ENCODE results near the gene ELP1.

The ELP1 gene

GRCh38 chr9:108885643-108886348, 48.1 kb downstream of the ELP1 start:
- H3K27ac ChIP-seq, result peak overlapping the region; percentile 9
- peak; percentile 53 for DNase-seq (ENCODE audit: low read depth, low spot score)

GRCh38 chr9:108884701-108885100, 49.2 kb downstream of the ELP1 start:
- no peak for DNase-seq (ENCODE audit: low read depth, low spot score)
- H3K27ac ChIP-seq, result no peak overlapping the region

GRCh38 chr9:108883085-108883484, 50.8 kb downstream of the ELP1 start:
- DNase-seq (ENCODE audit: low read depth, low spot score), result no peak
- no peak overlapping the region for H3K27ac ChIP-seq

DNA sequence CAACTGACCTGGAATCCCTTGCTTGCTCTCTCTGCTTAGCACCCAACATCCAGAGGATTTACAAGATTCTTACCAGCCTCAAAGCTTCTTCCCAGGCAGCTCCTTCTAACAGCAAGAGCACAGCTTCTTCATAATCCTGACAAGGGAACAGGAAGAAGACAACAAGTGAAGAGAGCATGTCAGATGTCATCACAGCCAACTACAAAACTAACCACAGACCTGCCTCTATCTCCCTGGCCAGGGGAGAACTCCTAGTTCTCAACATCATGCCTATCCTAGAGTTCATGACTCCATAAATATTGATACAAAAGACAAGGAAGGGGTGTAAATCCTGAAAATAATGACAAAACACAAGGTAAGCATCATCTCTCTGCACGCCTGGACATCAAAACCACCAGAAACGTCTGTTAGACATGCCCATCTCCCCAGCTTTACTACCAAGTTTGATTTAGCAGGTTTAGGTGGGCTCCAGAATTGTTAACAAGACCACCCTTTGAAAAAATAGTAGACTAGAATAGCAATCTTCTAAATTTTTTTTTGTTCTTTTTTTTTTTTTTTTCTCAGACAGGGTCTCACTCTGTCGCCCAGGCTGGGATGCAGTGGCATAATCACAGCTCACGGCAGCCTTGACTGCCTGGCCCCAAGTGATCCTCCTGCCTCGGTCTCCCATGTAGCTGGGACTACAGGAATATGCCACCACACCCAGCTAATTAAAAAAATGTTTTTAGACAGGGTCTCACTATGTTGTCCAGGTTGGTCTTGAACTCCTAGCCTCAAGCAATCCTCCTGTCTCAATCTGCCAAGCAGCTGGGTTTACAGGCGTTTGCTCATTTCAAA, 51.7 kb downstream of the ELP1 start:
- H3K27ac ChIP-seq, result no peak overlapping the region
- DNase-seq (ENCODE audit: low read depth, low spot score), result no peak

DNA sequence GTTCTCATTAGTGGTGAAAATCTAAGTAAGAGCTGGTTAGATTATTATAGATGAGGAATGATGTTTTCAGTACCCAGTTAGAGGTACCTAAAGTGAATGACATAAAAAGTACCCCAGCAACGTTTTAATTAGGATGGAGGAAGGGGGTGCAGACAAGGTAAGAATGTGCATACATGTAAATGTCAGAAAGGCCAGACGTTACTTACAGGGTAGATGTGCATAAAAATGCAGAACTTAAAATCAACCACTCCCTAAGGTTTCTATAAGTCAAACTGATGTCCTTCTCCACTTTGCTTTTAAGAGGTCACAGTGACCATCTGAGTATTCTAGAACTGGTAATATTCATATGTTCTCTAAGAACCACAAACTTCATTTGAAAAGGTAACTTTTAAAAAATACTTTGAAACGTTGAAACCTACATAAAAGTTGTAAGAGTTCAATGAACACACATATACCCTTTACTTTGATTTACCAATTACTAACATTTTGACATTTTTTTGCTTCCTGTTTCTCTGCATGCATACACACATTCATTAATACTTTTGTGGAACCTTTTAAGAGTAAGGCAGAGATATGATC, 53.1 kb downstream of the ELP1 start:
- H3K27ac ChIP-seq, result no peak overlapping the region
- no peak for DNase-seq (ENCODE audit: low read depth, low spot score)

- no peak for DNase-seq (ENCODE audit: low read depth, low spot score)
Measured at GRCh38 chr9:108877524-108877923, 56.4 kb downstream of the ELP1 start.

DNA sequence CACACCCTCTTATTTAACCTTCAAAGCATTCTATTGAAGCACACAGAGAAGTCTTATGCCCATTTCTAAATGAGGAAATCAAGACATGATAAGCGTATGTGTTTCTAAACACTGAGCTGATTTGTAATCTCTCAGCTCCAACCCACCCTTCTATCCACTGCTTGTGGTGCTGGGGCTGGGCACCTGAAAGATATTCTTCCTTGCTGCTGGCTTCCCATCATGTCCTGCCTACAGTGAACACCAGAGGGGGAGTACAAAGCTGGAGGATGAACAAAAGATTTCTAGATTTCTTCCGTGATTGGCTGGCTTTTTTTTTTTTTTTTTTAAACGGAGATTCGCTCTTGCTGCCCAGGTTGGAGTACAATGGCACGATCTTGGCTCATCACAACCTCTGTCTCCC, 57.5 kb downstream of the ELP1 start:
- H3K27ac ChIP-seq, result no peak overlapping the region
- DNase-seq (ENCODE audit: low read depth, low spot score), result no peak

More at GRCh38 chr9:108877524-108877923, 56.4 kb downstream of the ELP1 start:
- no peak overlapping the region for H3K27ac ChIP-seq

DNA sequence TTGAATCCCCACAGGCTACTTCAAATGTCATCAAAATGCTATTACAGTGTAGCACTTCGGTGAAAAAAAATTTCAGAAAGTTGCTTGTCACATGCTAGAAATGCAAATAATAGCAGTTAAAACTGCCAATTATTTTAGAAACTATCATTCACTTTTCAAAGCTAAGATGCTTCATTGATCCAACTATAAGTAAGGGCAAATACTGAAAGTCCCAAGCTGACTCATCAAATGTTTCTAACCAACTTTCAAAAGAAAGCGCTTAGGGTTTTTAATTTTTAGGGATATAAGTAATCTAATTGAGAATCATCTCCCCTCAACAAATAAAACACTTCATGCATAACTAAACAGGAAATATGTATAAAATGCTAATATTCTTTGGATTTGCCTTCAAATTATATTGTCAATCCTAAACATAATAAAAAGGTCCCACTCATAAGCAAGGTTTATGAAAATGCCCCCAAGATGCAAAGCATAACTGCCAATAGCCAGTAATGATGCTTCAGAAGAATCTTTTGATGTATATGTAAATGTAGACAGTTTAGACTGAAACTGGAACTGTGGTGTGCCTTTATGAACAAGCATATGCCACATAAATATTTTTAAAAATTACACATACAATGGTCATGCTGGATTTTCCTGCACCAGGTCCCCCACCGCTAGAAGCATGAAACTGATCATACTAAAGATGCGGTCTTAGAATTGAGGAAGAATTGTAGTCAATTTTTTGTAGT, 59.7 kb downstream of the ELP1 start:
- DNase-seq (ENCODE audit: low read depth, low spot score), result no peak
- H3K27ac ChIP-seq, result no peak overlapping the region

- no peak for DNase-seq (ENCODE audit: low read depth, low spot score)
- peak overlapping the region; percentile 83 for H3K27ac ChIP-seq
Measured at GRCh38 chr9:108869092-108869725, 64.7 kb downstream of the ELP1 start.

DNA sequence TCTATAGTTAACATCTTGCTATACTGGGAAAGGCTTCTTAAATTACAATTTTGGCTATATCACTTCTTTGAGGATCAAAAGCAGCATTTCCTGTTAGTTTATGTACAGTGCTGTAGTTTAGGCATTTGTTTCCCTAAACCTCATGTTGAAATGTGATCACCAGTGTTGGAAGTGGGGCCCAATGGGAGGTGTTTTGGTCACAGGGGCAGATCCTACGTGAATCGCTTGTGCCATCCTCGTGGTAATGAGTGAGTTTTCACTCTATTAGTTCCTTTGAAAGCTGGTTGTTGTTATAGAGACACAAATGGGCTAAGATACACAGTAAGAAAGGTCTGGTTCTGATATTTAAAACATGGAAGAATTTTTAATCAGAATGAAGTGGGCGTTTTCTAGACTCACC, 66.1 kb downstream of the ELP1 start:
- no peak overlapping the region for H3K27ac ChIP-seq
- DNase-seq (ENCODE audit: low read depth, low spot score), result no peak

GRCh38 chr9:108867116-108867515, 66.8 kb downstream of the ELP1 start:
- DNase-seq (ENCODE audit: low read depth, low spot score), result no peak
- no peak overlapping the region for H3K27ac ChIP-seq

DNA sequence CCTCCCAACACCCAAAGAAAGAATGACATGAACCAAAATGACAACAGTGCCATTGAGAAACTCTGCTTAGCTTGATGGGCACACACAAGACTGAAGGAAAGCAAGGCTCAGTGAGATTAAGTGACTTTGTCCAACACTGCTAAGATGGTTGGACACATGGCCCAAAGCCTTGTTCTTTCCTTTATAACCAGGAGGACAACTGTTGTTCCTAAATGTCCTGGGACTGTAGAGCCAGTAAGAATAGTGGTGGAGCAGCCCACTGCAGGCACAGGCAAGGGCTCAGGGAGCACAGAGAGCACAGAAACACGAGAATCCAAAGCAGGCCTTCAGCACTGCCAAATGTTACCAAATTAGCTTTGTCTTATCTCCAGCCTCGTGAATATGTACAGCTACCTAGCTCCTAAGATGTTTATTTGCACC, 67.9 kb downstream of the ELP1 start:
- no peak for DNase-seq (ENCODE audit: low read depth, low spot score)
- no peak overlapping the region for H3K27ac ChIP-seq

- DNase-seq (ENCODE audit: low read depth, low spot score), result no peak
- H3K27ac ChIP-seq, result no peak overlapping the region
Measured at GRCh38 chr9:108865037-108865436, 68.9 kb downstream of the ELP1 start.

GRCh38 chr9:108864446-108864845, 69.5 kb downstream of the ELP1 start:
- no peak overlapping the region for H3K27ac ChIP-seq
- DNase-seq (ENCODE audit: low read depth, low spot score), result no peak

GRCh38 chr9:108863891-108864290, 70.0 kb downstream of the ELP1 start:
- no peak overlapping the region for H3K27ac ChIP-seq
- DNase-seq (ENCODE audit: low read depth, low spot score), result no peak

DNA sequence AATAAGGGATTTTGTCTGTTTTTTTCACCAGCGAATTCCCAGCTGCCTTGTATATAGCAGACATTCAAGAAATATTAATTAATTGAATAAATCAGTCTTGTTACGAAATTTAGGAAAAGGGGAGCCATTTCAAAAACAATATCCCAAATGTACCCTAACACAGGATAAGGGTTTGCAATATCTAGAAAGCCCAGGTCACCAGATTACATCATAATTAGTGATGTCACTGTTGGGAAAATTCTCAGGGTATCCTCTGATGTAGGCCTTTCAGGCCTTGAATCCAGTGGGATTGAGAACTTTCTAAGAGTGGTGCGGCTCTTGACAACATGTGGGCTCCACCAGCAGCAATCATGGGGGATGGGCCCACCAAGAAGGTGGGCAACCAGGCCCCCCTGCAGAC, 71.9 kb downstream of the ELP1 start, which contains the start of gene ACTL7A:
TSS of gene ACTL7A (plus strand) at position 270 of the 400 bp plus-strand sequence. CDS start at position 327, 57 bp downstream.
- DNase-seq (ENCODE audit: low read depth, low spot score), result no peak
- H3K27ac ChIP-seq, result no peak within 1 kb of the TSS

DNA sequence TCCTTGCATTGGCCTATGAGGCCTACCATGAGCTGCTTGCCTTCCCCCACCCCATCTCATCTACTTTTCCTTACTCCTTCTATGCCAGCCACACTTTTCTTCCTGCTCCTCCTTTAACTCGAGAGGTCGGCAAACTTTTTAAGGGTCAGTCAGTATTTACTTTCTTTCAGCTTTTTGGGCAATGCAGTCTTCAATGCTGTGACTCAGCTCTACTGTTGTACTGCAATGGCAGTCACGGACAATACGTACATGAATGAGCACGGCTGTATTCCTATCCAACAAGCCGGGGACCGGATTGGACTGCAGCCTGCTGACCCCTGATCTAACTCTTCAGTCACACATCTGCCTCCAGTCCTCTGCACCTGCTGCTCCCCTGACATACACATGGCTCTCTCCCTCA, 72.5 kb downstream of the ELP1 start:
- H3K27ac ChIP-seq, result no peak overlapping the region
- DNase-seq (ENCODE audit: low read depth, low spot score), result no peak

GRCh38 chr9:108860764-108861163, 73.2 kb downstream of the ELP1 start:
- peak overlapping the region; percentile 56 for H3K27ac ChIP-seq
- no peak for DNase-seq (ENCODE audit: low read depth, low spot score)

DNA sequence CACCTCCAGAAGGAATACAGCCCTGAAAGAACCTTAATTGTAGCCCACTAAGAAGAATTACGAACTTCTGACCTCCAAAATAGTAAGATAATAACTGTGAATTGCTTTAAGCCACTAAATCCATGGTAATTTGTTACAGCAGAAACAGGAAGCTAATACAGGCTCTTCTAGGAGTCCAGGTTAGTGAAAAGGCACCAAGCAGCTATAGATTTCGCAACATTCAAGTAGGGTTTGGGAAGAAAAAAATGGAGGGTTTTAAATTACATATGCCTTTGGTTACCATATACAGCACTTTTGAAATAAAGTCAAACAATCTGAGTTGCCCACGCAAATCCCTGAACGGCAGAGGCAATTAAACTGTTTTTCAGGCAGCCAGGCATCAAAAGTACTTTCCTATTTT, 73.6 kb downstream of the ELP1 start:
- peak overlapping the region; percentile 56 for H3K27ac ChIP-seq
- DNase-seq (ENCODE audit: low read depth, low spot score), result no peak
